GM10266 (cell line): ENCODE data around the gene ANTKMT.

ENCODE experiments used
- DNase-seq: peaks from one replicate; pipeline ENCODE4 v3.0.0; 2012; ENCODE audit errors: extremely low spot score
- TF ChIP-seq, protein P1 (sequence below): IDR thresholded peaks from 2 replicates; pipeline ENCODE4 v1.5.1; 2012; ENCODE audit warnings: mild to moderate bottlenecking, low read depth; ENCODE audit not compliant: control insufficient read depth, insufficient read depth; ENCODE audit errors: missing control alignments

Gene ANTKMT, protein sequence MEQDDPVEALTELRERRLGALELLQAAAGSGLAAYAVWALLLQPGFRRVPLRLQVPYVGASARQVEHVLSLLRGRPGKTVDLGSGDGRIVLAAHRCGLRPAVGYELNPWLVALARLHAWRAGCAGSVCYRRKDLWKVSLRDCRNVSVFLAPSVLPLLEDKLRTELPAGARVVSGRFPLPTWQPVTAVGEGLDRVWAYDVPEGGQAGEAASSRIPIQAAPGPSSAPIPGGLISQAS

DNA sequence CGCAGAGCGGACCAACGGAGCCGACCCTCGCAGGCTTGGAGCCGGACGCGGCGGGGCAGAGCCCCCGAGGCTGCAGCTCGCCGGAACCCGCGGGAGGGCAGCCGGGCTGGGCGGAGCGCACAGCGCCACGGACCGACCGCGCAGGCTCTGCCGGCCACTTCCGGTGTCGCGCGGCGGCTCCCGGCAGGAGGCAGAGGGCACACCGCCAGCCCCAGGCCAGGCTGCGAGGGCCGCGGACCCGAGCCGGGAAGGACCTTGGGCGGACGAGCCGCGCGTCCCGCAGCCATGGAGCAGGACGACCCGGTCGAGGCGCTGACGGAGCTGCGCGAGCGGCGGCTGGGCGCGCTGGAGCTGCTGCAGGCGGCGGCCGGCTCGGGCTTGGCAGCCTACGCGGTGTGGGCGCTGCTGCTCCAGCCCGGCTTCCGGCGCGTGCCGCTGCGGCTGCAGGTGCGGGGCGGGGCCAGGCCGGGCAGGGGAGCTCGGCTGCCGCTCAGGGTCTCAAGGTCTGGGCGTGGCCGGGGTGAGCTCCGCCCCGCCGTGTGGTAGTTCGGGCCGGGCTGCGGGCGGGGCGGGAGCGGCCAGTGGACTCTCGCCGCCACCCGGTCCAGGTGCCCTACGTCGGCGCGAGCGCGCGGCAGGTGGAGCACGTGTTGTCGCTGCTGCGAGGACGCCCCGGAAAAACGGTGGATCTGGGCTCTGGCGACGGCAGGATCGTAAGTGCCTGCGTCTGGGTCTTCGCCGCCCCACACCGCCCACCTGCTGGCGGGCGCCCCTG is at the start of gene ANTKMT:
Gene ANTKMT (plus strand): TSS at position 157 of the 775 bp plus-strand sequence. CDS start 129 bp downstream, at position 286.
- DNase-seq, result peak; percentile 96
- TF ChIP-seq, protein P1, sequence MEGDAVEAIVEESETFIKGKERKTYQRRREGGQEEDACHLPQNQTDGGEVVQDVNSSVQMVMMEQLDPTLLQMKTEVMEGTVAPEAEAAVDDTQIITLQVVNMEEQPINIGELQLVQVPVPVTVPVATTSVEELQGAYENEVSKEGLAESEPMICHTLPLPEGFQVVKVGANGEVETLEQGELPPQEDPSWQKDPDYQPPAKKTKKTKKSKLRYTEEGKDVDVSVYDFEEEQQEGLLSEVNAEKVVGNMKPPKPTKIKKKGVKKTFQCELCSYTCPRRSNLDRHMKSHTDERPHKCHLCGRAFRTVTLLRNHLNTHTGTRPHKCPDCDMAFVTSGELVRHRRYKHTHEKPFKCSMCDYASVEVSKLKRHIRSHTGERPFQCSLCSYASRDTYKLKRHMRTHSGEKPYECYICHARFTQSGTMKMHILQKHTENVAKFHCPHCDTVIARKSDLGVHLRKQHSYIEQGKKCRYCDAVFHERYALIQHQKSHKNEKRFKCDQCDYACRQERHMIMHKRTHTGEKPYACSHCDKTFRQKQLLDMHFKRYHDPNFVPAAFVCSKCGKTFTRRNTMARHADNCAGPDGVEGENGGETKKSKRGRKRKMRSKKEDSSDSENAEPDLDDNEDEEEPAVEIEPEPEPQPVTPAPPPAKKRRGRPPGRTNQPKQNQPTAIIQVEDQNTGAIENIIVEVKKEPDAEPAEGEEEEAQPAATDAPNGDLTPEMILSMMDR, result peak; percentile 5

DNA sequence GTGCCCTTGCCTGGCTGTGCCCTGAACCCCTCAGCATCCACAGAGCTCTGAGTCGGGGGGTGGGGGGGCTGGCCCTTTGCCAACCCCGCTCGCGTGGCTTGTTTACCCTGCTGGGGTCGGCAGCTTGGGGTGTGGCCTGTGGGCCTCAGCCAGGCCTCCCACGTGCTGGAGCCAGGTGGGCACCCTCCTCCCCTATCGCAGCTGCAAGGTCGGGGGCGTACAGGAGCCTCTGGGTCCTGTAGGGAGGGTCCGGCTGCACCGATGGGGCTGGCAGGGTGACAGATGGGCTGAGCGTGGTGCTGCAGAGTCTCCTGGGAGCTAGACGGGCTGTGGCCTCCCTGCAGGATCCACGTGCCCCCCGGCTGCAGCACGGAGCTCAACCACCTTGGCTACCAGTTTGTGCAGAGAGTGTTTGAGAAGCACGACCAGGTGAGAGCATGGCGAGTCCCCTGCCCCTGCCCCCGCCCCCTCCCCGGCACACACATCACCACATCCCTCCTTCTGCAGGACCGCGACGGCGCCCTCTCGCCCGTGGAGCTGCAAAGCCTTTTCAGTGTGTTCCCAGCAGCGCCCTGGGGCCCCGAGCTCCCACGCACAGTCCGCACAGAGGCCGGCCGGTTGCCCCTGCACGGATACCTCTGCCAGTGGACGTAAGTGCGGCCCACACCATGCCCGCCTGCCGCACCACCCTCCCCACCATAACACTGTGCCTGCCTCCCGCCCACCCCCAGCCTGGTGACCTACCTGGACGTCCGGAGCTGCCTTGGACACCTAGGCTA is 49.4 kb upstream of the ANTKMT start:
- TF ChIP-seq, protein P1, result no peak
- no peak for DNase-seq

DNA sequence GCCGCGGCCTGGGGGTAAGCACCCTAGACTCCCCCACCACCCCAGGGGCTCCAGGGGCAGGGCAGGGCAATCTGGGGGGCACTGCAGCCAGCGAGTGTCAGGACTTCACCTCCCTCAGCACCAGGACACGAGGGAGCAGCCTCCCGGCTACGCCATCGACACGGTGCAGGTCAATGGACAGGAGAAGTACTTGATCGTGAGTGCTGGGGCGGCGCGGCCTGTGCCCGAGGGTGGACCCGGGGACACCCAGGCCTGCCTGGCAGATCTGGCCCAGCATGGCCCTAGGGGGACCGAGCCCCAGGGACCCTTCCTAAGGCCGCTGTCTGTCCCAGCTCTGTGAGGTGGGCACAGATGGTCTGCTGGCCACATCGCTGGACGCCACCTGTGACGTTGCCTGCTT is 48.6 kb upstream of the ANTKMT start:
- TF ChIP-seq, protein P1, result no peak
- DNase-seq, result no peak

DNA sequence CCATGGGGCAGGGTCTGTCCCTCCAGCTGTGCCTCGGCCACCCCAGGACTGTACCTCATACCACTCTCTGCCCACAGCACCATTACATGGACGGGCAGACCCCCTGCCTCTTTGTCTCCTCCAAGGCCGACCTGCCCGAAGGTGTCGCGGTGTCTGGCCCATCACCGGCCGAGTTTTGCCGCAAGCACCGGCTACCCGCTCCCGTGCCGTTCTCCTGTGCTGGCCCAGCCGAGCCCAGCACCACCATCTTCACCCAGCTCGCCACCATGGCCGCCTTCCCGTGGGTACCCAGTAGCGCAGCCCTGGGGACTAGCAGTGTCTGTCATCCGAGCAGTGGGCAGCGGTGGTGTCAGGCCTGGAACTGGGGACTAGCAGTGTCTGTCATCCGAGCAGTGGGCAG is 48.1 kb upstream of the ANTKMT start:
- no peak for DNase-seq
- TF ChIP-seq, protein P1, result no peak

DNA sequence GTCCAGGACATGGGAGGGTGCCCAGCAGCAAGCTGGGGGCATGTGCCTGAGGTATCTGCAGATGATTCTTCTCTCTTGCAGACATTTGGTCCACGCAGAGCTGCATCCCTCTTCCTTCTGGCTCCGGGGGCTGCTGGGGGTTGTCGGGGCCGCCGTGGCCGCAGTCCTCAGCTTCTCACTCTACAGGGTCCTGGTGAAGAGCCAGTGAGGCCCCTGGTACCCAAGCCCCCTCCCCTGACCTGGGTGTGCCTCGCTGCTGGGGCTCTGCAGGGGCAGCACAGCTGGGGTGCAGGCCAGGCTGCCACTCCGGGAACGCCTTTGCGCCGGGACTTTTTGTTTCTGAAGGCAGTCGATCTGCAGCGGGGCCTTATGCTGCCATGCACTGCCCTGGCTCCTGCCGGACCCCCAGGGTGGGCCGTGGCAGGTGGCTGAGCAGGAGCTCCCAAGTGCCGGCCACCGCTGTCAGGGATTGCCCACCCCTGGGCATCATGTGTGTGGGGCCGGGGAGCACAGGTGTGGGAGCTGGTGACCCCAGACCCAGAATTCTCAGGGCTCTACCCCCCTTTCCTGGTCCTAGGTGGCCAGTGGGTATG is 47.5 kb upstream of the ANTKMT start:
- TF ChIP-seq, protein P1, result no peak
- DNase-seq, result no peak

DNA sequence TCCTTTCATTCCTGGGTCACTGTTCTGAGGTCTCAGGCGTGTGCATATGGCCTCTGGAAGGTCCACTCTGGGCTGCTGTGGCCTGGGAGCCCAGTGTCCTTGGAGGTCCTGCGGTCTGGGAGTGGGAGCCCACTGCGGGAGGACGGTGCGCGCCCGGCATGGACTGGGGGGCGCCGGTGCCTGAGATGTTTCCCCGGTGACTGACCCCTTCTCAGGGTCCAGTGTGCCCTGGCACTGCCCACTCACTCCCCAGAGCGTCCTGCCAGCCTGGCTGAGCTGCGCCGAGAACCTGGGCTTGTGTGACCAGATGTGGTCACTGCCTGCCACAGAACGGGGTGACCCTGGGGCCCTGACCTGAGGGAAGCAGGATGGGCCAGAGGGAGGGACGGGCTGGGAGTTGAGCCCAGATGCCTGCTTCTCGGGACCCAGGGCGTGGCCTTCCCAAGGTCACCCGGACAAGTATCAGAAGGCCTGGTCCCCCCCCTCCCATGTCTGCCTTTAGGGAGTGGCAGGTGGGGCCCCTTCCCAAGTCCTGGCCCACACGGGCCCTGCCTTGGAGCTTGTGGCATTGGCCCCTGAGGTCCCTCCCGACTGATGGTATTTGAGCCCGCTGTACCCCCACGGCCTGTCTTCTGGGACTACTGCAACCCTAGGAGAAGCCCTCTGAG is 46.6 kb upstream of the ANTKMT start:
- no peak for DNase-seq
- TF ChIP-seq, protein P1, result no peak
